ENCODE results near the gene TRIM9.

The TRIM9 gene

GRCh38 chr14:51092965-51093364 lies 1.9 kb downstream of the TRIM9 start:
- no peak for DNase-seq

- no peak for DNase-seq
These were observed 5.6 kb downstream of the TRIM9 start for GRCh38 chr14:51089278-51089677.

GRCh38 chr14:51087031-51087441 lies 7.9 kb downstream of the TRIM9 start:
- DNase-seq = no peak

GRCh38 chr14:51086044-51086443 lies 8.9 kb downstream of the TRIM9 start:
- DNase-seq = no peak

- no peak for DNase-seq
These were observed 9.9 kb downstream of the TRIM9 start for GRCh38 chr14:51084962-51085361.

GRCh38 chr14:51084507-51084906 lies 10.4 kb downstream of the TRIM9 start:
- DNase-seq = no peak

GRCh38 chr14:51082349-51082748 lies 12.6 kb downstream of the TRIM9 start:
- DNase-seq = no peak

- no peak for DNase-seq
These were observed 13.2 kb downstream of the TRIM9 start for GRCh38 chr14:51081712-51082111.

GRCh38 chr14:51081209-51081608 lies 13.7 kb downstream of the TRIM9 start:
- DNase-seq = no peak

- DNase-seq = no peak
These were observed 14.3 kb downstream of the TRIM9 start for GRCh38 chr14:51080645-51081044.

GRCh38 chr14:51079489-51079888 lies 15.4 kb downstream of the TRIM9 start:
- DNase-seq = no peak

GRCh38 chr14:51079085-51079484 lies 15.8 kb downstream of the TRIM9 start:
- no peak for DNase-seq

- no peak for DNase-seq
These were observed 20.1 kb downstream of the TRIM9 start for GRCh38 chr14:51074701-51075385.

- DNase-seq = no peak
These were observed 21.2 kb downstream of the TRIM9 start for GRCh38 chr14:51073731-51074130.

GRCh38 chr14:51072976-51073375 lies 21.9 kb downstream of the TRIM9 start:
- DNase-seq = no peak

GRCh38 chr14:51071857-51072256 lies 23.0 kb downstream of the TRIM9 start:
- DNase-seq = peak; percentile 54

- no peak for DNase-seq
These were observed 24.2 kb downstream of the TRIM9 start for GRCh38 chr14:51070726-51071125.

GRCh38 chr14:51069055-51069454 lies 25.9 kb downstream of the TRIM9 start:
- no peak for DNase-seq

GRCh38 chr14:51068268-51068667 lies 26.6 kb downstream of the TRIM9 start:
- DNase-seq = no peak

GRCh38 chr14:51067295-51067694 lies 27.6 kb downstream of the TRIM9 start:
- no peak for DNase-seq

GRCh38 chr14:51066576-51066975 lies 28.3 kb downstream of the TRIM9 start:
- DNase-seq = no peak

- no peak for DNase-seq
These were observed 35.9 kb downstream of the TRIM9 start for GRCh38 chr14:51059032-51059431.

- no peak for DNase-seq
These were observed 36.5 kb downstream of the TRIM9 start for GRCh38 chr14:51058382-51058781.

- no peak for DNase-seq
These were observed 38.5 kb downstream of the TRIM9 start for GRCh38 chr14:51056421-51056820.

GRCh38 chr14:51053157-51053556 lies 41.7 kb downstream of the TRIM9 start:
- no peak for DNase-seq

Data from right forelimb (tissue), 1 donor.